T47D (cell line): ENCODE data around the gene CDK19.

Experiments
- DNase-seq, 2 experiments: peaks; one replicate each; pipeline versions ENCODE4 v3.0.0 to v3.0.0-alpha.2; 2011 to 2012; ENCODE audit warnings: low read depth in 1 of 2, low spot score in 1 of 2
- JUND ChIP-seq: IDR thresholded peaks from 2 replicates; pipeline ENCODE4 v1.6.1; 2012; ENCODE audit warnings: low read depth
- in situ Hi-C: cut with HindIII; loops from 2 replicates; pipeline ENCODE4 v1.10.0; 2016; ENCODE audit warnings: low sequenced_read_pairs, low pct_unique_long_range_greater_than_20kb

The CDK19 gene

DNA sequence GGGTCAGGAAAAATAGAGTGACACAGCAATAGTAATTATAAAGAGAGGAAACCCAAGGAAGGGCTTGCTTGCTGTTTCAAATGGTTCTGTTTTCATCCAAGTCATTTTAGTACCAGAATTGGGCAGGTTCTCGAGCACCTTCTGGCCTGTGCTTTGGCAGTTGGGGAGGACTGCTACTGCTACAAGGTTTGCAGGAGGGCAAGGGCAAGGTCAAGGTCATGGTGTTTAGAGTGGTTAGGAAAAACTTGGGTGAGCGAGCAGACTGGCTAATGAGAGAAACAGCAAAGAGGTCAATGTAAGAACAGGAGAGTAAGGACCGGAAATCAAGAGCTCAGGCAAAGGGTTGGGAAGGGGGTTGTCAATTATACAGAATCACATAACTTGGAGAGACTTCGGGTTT, 164.5 kb downstream of the CDK19 start:
- no peak for TF ChIP-seq JUND
- DNase-seq: no peak
- in situ Hi-C loops: no loop called here

GRCh38 chr6:110649704-110650103, 165.6 kb downstream of the CDK19 start:
- no peak for DNase-seq
- in situ Hi-C loops: no loop called here
- TF ChIP-seq JUND: no peak

GRCh38 chr6:110646951-110647910, 168.0 kb downstream of the CDK19 start:
- DNase-seq: no peak
- in situ Hi-C loops: no loop called here
- TF ChIP-seq JUND: no peak

DNA sequence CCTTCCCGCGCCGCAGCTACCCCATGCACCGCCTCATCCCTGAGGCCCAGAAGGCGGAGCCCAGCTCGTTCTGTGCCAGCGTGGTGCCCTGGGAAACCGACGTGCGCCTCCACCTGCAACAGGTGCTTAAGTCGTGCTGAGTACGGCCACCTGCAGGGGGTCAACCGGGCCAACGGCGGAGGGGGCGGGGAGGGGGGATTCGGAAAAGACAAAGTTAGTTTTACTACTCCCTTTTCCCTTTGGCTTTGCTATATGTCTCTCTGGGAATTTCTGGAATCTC, 168.9 kb downstream of the CDK19 start:
- no peak for DNase-seq

GRCh38 chr6:110645685-110646418, 169.4 kb downstream of the CDK19 start:
- TF ChIP-seq JUND: no peak
- DNase-seq: no peak
- in situ Hi-C loops: no loop called here

More for the DNA sequence above, 168.9 kb downstream of the CDK19 start:
- no peak for TF ChIP-seq JUND
- in situ Hi-C loops: no loop called here

GRCh38 chr6:110643175-110643574, 172.1 kb downstream of the CDK19 start:
- TF ChIP-seq JUND: no peak
- no peak for DNase-seq
- in situ Hi-C loops: no loop called here

- DNase-seq: no peak
- no peak for TF ChIP-seq JUND
- in situ Hi-C loops: no loop called here
These were observed 172.6 kb downstream of the CDK19 start for GRCh38 chr6:110642711-110643110.

- TF ChIP-seq JUND: no peak
- in situ Hi-C loops: no loop called here
- DNase-seq: no peak
These were observed 178.5 kb downstream of the CDK19 start for GRCh38 chr6:110636781-110637180.

- no peak for DNase-seq
- no peak for TF ChIP-seq JUND
- in situ Hi-C loops: no loop called here
These were observed 180.2 kb downstream of the CDK19 start for GRCh38 chr6:110635096-110635495.

DNA sequence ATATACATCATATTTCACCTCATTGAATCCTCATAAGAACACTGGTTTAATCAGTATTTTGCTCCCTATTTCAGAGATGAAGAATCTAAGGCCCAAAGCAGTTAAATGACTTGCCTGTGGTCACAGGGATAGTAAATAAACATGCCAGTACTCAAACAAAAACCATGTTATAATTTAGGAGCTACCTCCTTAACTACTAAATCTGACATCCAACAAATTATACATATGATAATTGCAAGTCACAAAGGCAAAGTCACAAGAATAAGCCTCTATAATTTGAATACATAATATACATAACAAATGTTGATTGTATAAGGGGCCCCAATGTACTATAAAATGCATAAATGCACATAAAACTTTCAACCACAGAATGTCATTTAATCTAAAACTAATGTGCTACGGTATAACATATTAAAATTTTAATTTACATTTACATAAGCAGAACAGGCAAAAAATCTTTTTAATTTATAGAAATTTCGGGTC, 181.5 kb downstream of the CDK19 start:
- no peak for TF ChIP-seq JUND
- in situ Hi-C loops: no loop called here
- DNase-seq: no peak

DNA sequence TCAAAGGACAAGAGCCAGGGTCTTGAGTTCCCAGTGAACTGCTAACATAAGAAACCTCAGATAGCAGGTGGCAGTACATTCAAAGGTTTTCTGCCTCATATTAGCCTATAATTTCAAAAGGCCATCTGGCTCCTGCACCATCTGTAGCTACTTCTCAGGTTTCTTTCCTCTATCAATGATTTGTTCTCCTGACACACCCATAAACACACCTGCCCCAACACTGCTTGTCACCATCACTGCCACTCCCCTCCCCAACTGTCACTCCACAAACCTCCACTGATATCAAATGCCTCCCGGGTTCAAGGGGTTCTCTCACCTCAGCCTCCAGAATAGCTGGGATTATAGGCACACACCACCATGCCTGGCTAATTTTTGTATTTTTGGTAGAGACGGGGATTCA, 186.1 kb downstream of the CDK19 start:
- no peak for DNase-seq

GRCh38 chr6:110628330-110628729, 186.9 kb downstream of the CDK19 start:
- no peak for DNase-seq
- TF ChIP-seq JUND: no peak
- in situ Hi-C loops: no loop called here

More for the DNA sequence above, 186.1 kb downstream of the CDK19 start:
- in situ Hi-C loops: no loop called here
- no peak for TF ChIP-seq JUND

DNA sequence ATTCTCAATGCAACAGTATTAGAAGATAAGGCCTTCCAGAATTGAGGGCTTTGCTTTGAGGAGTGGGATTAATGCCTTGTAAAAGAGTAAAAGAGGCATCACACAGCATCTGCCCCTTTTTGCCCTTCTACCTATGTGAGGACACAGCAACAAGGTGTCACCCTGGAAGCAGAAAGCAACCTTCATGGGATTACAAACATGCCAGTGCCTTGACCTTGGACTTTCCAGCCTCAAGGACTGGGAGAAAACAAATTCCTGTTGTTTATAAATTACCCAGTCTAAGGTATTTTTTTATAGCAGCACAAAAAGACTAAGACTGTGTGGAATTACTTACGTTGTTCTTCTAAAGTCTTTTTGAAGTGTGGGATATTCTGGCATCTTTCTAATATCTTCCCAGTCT, 188.8 kb downstream of the CDK19 start:
- no peak for DNase-seq
- in situ Hi-C loops: no loop called here
- TF ChIP-seq JUND: no peak
